ENCODE results near the gene PAIP2B. TPM values are rescaled to one million over a fixed set of nuclear protein-coding genes. Genes with fewer than 3 reads are reported as not detected.

Gene PAIP2B
- total RNA-seq, 1 experiment from 2014 or later = 17.7 TPM

- Histone ChIP-seq H2BK20ac (ENCODE audit: low read depth, low read length, poor library complexity, severe bottlenecking) (no peak overlapping the region), H3K79me1 (ENCODE audit: insufficient read depth, low read depth, low read length, poor library complexity, severe bottlenecking) (no peaks in the 10 kb centered on the region), H3K9ac (ENCODE audit: extremely low read depth, insufficient read length, low read length) (no peak overlapping the region), H4K5ac (ENCODE audit: insufficient read length, low read depth, low read length) (no peak overlapping the region), H3K14ac (ENCODE audit: insufficient read depth, low read length) (no peak overlapping the region), H3K23ac (ENCODE audit: insufficient read length, low read depth, low read length) (no peak overlapping the region), H3K23me2 (ENCODE audit: insufficient read length, low read depth, low read length, poor library complexity, severe bottlenecking) (no peaks in the 10 kb centered on the region), H3K27me3 (ENCODE audit: insufficient read depth, low read length) (no peaks in the 10 kb centered on the region), H3K27ac (ENCODE audit: insufficient read length, low read depth, low read length) (no peak overlapping the region), H4K8ac (replicated peaks; ENCODE audit: insufficient read length, low read depth, low read length) (no peak overlapping the region), H3K4ac (ENCODE audit: low read depth, low read length) (no peak overlapping the region), H3K79me2 (ENCODE audit: insufficient read depth, low read length) (no peaks in the 10 kb centered on the region), H2BK120ac (ENCODE audit: low read depth, low read length, poor library complexity, severe bottlenecking) (no peak overlapping the region), H4K91ac (ENCODE audit: insufficient read length, low read depth, low read length) (no peak overlapping the region), H2BK12ac (ENCODE audit: insufficient read length, low read depth, low read length) (no peak overlapping the region), H3K9me3 (ENCODE audit: control insufficient read depth, low read depth, low read length) (no peaks in the 10 kb centered on the region), H4K20me1 (ENCODE audit: control insufficient read depth, insufficient read depth, insufficient read length) (no peaks in the 10 kb centered on the region), H2BK15ac (ENCODE audit: low read depth, low read length) (no peak overlapping the region), H2AK5ac (ENCODE audit: insufficient read length, low read length) (no peak overlapping the region), H3K4me2 (ENCODE audit: insufficient read depth, insufficient read length, low read length) (no peak overlapping the region), H3K56ac (ENCODE audit: insufficient read length, low read depth, low read length) (no peak overlapping the region), H3T11ph (ENCODE audit: low read length) (no peak overlapping the region), H3K4me1 (ENCODE audit: insufficient read depth, low read length) (no peaks in the 10 kb centered on the region), H3K18ac (ENCODE audit: insufficient read length, low read depth, low read length) (no peak overlapping the region), H2AFZ (ENCODE audit: low read length) (no peak overlapping the region), H2BK5ac (ENCODE audit: insufficient read length, low read length) (no peak overlapping the region)
- peak; percentile 50; the same call in 2 of the 3 replicates for TF ChIP-seq CTCF (conservative IDR thresholded peaks at IDR 0.05)
- no CpG with 5 or more reads among the region's 3 CpGs for WGBS (ENCODE audit: extremely low coverage, insufficient read length, low lambda C conversion rate)
- Mint-ChIP-seq H3K36me3 (ENCODE audit: insufficient read depth in 1 of 3, low read depth in 3 of 3) (peaks cover under 1 to 9% (median 7%) of the 10 kb centered on the region in 3 experiments), H3K4me3 (no peak overlapping the region), H3K27ac (no peak overlapping the region), H3K9me3 (peaks cover under 1 to 8% of the 10 kb centered on the region in 2 experiments; a peak in 4 of 5 replicates), H3K4me1 (peaks cover 19 to 26% of the 10 kb centered on the region in 2 experiments), H3K27me3 (ENCODE audit: low read depth) (no peaks in the 10 kb centered on the region)
- no peak for DNase-seq
Measured at GRCh38 chr2:71190656-71191569, 36.0 kb downstream of the PAIP2B start.
